SK-N-DZ (cell line): ENCODE data around the gene EXOSC10.
"Not testable (repeated sequence)": the region's sequence is repeated elsewhere in the genome, so short reads cannot be mapped to it uniquely, and the experiment has no call there.

Experiments
- DNase-seq: peaks from one replicate; pipeline ENCODE4 v3.0.0-alpha.2; 2015; ENCODE audit warnings: low spot score

The EXOSC10 gene

DNA sequence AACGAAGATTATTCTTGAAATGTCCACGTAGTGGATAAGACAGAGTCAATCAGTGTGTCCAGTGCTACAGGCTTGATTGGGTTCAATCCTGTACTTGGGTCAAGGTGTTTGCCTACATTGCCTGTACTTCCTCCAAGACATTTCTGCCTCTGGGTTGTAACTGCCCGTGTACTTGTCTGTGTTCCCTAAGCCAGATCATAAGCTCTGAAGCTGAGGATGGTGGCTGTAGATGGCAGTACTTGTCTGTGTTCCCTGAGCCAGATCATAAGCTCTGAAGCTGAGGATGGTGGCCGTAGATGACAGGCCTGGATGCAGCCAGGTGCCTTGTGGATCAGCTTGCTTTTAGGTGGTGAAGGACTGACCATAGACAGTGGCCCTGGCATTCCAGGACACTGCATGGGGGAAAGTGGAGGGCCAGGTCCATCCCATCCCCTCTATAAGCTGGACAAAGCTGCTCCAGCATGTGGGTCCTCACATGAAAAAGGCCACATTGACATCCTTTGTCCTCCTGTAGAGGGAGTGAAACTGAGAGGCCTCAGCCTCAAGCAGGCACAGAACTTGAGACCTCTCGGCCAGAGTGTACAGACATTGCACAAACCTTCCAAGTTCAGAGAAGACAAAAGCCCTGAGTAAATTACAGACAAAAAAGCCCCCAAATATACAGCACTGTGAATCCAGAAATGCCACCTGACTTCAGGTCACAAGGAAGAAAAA lies 37.9 kb downstream of the EXOSC10 start:
- DNase-seq: no peak

DNA sequence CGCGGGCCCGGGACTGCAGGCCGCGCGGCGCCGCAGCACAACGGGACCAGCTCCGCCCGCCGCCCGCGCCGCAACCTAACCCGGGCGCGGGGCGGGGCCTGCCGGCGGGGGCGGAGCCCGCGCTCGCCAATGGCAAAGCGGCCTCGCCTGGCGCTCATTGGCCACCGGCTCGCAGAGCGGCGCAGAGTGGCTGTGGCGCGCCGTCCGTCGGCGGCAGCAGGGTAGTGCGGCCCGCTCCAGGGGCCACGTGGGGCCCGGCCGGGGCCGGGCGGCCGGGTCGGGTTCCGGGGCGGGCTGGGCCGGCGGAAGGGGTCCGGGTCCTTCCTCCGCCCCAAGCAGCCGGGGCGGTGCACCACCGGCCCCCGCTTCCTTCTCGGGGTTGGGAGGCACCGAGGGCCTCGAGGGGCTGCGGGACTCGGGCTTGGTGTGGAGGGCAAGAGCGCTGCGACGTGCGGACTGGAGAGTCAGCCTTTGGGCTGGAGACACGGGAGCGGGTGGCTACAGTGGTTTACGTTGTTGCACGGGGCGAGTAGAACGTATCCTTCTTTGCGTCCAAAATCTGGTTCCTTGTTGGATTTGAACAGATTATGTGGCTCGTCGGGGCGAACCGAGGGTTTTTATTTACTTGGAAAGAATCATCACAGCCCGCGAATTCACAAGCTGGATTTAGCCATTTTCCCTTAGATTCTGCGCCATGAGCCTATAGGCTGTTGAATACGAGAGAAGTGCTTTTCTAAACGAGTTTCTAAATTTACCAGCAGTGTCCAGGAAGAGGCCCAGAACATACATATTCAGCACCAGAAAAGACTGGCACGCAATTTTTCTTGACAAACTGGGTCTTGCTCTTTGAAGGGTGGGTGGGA lies 39.5 kb downstream of the EXOSC10 start, which contains the start of gene SRM:
Gene SRM, minus strand, starts transcription at position 51 of the 863 bp plus-strand sequence. CDS start 75 bp downstream, outside the sequence.
- DNase-seq: peak; percentile 76

DNA sequence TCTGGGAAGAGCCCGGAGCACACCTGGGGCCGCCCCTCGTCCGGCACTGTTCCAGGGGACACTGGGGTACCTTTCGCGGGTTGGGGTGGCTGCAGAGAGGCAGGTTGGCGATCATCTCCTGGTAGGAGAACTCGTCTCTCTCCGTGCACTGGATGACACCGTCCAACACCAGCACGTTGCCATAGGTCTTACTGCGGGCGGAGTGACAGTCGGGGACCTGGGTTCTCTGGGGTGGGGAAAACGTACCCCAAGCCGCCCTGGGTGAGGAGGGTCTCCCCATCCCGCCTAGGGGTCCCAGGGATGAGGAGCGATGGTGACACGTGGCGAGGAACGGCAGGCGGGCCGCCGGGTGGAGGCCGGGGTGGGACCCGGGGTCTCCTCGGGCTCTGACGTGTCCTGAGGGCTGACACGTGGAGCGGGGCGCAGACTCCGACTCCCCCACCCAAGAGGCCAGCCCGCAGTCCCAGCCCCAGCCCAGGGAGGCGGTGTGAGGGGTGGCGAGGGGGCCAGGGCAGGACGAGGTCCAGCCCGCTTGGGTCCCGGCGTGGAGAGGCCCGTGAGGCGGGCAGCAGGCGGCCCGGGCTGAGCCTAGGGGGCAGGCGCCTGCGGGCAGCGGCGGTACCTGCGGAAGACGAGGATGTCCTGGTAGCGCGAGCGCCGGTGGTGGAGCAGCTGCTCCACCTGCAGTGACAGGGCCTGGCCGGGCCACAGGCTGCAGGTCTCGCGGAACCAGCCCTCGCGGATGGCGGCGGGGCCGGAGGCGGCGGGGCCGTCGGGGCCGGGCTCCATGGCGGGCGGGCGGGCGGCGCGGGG lies 40.3 kb downstream of the EXOSC10 start:
- DNase-seq: no peak

DNA sequence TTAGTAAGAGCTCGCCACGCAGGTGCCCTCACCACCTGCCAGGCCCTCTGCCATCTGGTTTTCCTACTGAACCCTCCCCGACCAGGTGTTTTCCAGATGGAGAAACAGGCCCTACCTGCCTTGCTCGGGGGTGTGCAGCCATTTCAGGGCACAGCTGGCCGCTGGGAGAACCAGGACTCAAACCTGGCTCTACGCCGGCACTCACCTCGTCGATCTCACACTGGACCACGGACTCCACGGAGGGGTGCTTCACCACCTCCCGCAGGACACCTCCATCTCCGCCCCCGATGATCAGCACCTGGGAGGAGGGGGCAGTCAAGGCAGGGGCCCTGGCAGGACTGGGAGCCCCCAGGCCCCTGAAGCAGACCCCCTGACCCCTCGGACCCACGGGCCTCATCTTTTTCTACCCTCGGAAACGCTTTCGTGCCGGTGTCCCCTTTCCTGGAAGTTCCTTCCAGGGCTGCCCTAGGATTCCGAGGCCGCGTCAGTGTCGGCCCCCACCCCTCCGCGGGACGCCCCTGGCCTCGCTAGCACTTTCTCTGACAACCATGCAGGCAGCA lies 41.0 kb downstream of the EXOSC10 start:
- no peak for DNase-seq

DNA sequence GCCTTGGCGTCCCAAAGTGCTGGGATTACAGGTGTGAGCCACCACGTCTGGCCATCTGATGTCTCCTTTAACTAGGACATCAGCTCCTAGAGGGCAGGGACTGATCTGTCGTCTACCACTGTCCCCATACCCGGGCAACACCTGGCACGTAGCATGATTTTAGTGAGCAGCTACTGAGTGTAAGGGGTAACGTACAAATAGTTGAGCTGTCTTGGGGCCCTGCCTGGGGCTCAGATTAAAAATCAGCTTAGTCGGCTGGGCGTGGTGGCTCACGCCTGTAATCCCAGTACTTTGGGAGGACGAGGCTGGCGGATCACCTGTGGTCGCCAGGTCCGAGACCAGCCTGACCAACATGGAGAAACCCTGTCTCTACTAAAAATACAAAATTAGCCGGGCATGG lies 41.6 kb downstream of the EXOSC10 start:
- no peak for DNase-seq

DNA sequence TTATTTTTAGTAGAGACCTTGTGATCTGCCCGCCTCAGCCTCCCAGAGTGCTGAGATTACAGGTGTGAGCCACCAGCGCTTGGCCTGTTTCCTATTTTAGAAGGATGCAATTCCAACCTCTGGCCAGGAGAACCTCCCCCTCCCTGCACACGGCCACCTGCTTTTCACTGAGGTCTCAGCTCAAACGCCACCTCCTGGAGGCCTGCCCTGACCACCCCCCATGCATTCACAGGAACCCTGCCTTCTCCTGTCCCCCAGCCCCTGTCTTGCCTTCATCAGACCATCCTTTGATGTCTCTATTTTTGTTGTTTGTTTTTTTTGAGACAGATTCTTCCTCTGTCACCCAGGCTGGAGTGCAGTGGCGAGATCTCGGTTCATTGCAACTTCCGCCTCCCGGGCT lies 42.2 kb downstream of the EXOSC10 start:
- no peak for DNase-seq

DNA sequence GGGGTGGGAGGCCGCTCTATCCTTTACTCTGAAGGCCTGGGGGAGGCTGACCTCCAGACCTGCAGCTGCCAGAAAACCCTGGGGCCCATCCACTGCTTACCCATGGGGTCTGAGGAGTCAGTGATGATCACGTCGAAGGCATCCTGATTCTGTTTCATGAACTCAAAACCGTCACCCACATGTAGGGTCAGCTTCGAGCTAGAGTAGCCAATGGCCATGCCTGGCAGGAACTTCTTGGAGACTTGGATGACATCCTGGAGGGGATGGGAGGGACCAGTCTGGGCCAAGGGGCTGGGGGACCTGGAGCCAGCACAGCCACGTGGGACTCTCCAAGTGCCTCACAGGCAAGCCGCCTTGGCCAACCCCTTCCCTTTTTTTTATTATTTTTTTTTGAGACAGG lies 43.2 kb downstream of the EXOSC10 start:
- no peak for DNase-seq

DNA sequence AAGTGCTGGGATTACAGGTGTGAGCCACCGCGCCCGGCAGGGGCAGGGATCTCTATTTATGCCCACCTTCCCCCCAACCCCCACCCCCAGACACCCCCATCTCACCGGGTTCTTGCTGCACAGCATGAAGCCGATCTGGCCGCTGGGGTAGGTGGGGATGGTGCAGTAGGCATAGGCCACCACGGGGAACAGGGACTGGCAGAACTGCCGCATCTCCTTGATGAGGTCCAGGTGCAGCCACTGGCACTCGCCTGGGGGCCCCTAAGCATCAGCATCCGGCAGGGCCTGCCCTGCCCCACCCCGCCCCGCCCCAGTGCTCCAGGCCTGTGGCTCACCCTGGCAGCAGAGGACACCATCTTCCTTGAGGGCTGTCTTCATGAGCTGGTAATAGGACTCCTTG lies 44.0 kb downstream of the EXOSC10 start:
- no peak for DNase-seq

DNA sequence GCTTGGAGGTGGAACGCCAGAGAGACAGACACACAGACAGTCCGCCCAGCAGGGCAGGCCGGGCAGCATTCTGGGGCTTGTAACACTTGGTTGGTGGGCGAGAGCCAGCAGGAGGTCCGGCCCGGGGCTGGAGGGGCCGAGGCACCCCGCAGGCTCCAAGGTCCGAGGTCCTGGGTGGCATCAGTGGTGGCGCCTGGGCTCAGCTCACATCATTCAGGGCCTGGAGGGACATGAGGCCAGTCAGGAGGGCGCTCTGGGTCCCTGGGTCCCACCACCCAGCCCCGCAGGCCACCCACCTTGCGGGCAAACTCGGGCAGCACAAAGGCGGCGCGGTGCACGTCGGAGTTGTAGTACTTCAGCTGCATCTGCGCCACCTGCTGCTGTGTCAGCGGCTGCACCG lies 45.0 kb downstream of the EXOSC10 start:
- no peak for DNase-seq

DNA sequence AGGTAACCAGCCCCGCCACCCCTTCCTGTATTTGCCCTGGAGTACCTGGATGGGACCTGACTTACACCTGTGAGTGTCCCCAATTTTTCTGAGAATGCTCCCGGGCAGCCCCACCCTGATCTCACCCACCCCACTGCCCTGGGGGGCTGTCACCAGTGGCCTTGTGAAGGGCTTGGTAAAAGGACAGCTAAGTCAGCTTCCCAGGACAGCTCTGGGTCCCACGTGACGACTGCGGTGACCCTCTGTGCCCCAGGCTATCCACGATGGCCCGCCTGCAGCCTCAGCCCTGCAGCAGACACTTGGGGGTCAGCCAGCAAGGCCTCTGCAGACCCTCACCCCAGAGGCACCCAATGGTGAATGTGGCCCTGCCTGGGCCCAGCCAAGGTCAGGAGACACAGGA lies 45.5 kb downstream of the EXOSC10 start:
- DNase-seq: no peak

DNA sequence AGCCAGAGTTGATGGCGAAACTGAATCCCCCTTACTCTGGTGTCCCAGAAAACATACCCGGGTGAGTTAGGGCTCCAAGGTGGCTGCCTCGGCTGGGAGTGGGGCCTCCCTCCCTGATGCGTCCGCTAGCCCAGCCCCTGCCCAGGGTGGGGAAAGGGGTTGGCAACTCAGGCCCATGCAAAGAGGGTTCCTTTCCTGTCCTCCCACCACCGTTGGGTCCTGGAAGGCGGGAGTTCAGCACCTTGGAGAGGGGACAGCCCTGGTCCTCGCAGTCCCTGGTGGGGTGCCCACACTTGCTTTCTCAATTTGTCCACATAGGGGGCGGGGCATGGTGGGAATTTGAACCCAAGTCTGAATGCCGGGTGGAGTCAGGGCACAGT lies 45.9 kb downstream of the EXOSC10 start:
- DNase-seq: no peak

DNA sequence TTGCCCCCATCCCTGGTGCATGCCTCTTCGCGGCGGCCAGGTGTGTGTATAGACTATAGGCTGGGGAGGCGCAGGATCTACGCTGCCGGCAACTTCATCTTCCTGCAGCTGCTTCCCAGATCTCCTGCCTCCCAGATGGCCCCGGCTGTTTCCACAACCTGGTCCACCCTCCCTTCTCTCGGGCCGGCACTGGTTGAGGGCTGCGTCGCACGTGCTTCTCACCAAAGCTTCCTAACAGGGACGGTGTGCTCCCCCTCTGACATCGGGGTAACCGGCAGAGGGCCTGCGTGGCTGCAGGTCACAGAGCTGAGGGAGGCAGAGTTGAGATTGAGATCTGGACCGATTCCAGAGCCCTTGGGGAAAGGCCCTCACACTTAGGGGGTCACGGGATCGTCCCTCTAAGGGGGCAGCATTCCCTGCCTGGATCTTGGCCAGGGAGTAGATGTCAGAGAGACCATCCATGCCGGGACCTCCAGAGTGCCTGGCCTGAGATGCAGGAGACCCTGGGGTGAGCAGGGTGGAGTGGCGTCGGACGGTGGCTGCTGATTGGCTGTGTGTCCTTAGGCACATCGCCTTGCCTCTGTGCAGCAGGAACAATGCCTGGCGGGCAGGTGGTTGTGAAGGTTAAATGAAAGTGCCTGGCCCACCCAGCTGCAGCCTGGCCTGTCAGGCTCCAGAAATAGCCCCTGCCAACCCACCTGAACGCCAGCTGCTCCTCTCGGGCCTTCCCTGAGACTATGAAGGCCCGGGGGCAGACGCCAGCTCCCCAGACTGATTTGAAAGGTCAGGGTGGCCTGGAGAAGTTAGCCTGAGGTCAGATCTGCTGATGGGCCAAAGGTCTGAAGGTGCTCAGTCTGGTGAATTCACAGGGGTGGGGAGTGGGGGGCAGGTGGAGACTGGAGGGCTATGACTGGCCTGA lies 46.6 kb downstream of the EXOSC10 start:
- peak; percentile 69 for DNase-seq

DNA sequence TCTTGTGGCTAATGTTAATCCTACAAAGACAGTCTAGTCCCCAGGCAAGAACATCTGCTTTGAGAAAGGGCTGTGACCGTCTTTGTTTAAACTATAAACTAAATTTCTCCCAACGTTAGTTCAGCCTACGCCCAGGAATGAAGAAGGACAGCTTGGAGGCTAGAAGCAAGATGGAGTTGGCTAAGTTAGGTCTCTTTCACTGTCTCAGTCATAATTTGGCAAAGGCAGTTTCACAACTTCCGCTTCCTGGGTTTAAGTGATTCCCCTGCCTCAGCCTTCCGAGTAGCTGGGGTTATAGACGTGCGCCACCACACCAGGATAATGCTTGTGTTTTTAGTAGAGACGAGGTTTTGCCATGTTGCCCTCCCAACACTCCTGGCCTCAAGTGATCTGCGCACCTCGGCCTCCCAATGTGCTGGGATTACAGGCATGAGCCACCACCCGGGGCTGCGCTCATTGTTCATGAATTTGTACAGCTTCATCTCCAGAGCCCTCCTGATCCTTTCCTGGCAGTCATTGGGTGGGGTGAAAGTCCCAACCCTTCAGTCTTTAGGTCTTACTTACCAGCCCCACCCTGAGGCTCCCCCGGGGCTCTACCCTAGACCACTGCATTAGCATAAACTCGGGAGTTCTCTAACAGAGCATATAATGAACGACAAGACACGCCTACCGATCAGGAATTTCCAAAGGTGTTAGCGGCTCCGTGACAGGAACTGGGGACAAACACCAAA lies 47.7 kb downstream of the EXOSC10 start:
- peak; percentile 16 for DNase-seq

DNA sequence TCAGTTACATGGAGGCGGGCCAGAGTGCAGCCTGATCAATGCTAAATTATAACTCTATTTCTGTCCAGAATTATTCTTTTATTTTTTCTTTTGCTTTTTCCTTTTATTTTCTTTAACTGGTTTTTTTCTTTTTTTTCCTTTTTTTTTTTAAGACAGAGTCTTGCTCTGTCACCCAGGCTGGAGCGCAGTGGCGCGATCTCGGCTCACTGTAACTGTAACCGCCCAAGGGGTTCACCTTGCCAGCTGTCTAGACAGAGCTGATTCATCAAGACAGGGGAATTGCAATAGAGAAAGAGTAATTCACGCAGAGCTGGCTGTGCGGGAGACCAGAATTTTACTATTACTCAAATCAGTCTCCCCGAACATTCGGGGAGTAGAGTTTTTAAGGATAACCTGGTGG lies 48.5 kb downstream of the EXOSC10 start:
- DNase-seq: not testable (repeated sequence)

DNA sequence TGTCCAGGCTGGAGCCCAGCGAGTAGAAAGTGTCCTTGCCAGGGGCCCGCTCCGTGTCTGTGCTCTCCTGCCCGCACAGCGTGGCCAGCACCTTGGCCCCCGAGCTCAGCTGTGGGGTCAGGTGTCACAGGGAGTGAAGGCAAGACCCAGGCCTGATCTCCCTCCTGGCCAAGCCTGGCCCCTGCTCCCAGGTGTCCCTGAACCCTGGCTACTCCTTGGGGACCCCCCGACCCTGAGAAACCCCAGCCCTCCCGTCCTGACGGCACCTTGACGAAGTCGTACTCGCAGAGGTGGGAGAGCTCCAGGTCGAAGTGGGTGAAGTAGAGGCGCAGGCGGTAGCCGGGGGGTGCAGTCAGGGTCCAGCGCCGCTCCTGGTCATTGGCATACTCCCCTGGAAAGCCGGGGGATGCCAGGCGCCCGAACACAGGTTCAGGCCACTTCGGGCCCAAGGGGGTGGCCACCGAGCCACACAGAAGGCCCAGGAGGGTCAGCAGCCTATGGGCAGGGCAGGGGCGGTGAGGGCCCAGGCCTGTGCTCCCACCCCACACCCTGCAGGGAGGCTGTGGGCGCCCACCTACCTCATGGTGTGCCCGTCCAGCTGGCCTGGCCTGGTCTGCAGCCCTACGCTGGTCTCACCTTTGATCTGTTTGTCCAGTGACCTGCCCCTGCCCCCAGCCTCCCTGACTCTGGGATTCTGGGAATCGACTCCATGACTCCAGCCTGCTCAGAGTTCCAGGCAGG lies 52.9 kb downstream of the EXOSC10 start, which contains the start of gene MASP2:
Gene MASP2, minus strand, starts transcription at position 615 of the 741 bp plus-strand sequence. Its CDS starts 32 bp downstream, at position 583.
- DNase-seq: no peak

DNA sequence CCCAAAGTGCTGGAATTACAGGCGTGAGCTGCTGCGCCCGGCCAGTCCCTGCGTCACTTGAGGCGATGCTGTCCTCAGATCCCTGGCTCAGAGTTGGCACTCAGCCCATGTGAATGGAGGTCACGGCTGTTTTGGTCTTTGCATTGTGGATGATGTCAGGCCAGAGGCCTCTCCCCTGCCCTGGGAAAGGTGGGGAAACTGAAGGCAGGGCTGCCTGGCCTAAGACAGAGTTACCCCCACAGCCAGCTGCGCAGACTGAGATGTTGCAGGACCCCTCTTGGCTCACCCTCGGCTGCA lies 53.5 kb downstream of the EXOSC10 start:
- DNase-seq: no peak

DNA sequence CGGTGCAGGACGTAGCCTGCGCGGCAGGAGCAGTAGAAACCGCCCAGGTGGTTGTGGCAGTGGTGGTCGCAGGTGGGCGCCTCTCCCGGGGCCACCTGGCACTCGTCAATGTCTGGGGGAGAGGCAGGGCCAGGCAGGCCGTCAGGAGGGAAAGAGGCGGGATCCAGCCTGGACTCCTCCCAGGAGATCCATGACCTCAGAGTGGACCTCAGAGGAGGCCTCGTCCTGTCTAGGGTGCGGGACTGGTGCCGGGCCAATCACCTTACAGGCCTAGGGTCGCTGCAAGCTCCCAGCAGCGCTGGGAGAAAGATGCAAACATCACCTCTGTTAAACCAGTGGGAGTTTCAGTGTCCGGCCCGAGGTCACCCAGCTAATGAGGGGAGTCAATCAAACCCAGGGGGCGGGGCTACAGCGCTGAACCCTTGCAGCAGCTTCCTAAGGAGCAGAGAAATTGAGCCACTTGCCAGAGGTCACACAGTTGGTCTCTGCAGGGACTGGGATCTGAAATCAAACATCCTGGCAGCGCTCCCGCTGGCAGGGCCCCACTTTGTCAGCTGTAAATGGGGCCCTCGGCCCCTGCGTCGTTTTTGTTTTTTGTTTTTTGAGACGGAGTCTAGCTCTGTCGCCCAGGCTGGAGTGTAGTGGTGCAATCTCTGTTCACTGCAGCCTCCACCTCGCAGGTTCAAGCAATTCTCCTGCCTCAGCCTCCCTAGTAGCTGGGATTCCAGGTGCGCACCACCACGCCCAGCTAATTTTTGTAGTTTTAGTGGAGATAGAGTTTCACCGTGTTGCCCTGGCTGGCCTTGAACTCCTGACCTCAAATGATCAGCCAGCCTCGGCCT lies 54.0 kb downstream of the EXOSC10 start:
- DNase-seq: peak; percentile 69

DNA sequence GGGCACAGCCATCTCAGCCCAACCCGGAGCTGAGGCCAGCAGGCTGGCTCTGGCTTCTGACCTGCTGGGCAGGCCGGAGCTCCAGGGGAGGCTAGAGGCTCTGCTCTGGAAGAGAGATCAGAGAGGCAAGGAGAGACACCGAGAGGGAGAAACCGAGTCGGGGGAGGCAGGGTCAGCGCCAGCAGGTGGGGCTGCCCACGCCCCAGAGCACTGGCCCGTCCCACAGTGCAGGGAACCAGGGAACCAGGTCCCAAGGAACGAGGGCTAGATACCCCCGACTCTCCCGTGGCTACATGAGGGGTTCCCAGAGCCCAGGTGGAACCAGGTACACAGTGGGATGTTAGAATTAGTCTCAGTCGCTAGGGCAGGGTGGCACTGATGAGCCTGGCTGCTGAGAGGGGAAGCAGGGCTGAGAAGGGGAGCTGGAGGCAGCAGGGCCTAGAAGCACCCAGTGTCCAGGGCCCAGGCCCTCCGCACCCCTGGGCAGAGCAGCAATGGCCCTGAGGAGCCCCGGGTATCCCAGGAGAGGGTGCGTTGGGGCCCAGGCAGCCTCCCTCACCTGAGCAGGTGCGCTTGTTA lies 54.7 kb downstream of the EXOSC10 start:
- no peak for DNase-seq
